HG03066 (cell line): ENCODE results near the gene DACH1.
"Not testable (repeated sequence)": the region's sequence is repeated elsewhere in the genome, so short reads cannot be mapped to it uniquely, and the experiment has no call there.

ENCODE experiments used
- ATAC-seq: cut with Tn5 transposase; IDR thresholded peaks from one replicate; pipeline ENCODE4 v1.9.1; 2021; ENCODE audit warnings: low read depth; ENCODE audit not compliant: unreplicated experiment

Gene DACH1

GRCh38 chr13:71785361-71785760 is 81.6 kb downstream of the DACH1 start:
- no peak for ATAC-seq

- ATAC-seq: no peak
Measured at GRCh38 chr13:71780546-71780945, 86.5 kb downstream of the DACH1 start.

- not testable (repeated sequence) for ATAC-seq
Measured at GRCh38 chr13:71778998-71779397, 88.0 kb downstream of the DACH1 start.

- ATAC-seq: no peak
Measured at GRCh38 chr13:71775966-71776365, 91.0 kb downstream of the DACH1 start.

- ATAC-seq: no peak
Measured at GRCh38 chr13:71774863-71775262, 92.1 kb downstream of the DACH1 start.

GRCh38 chr13:71773531-71773930 is 93.5 kb downstream of the DACH1 start:
- no peak for ATAC-seq

- no peak for ATAC-seq
Measured at GRCh38 chr13:71772361-71772760, 94.6 kb downstream of the DACH1 start.

- no peak for ATAC-seq
Measured at GRCh38 chr13:71771144-71771543, 95.9 kb downstream of the DACH1 start.

GRCh38 chr13:71770710-71771109 is 96.3 kb downstream of the DACH1 start:
- no peak for ATAC-seq

- ATAC-seq: no peak
Measured at GRCh38 chr13:71768881-71769280, 98.1 kb downstream of the DACH1 start.

GRCh38 chr13:71759651-71760511 is 107.1 kb downstream of the DACH1 start:
- ATAC-seq: no peak

- no peak for ATAC-seq
Measured at GRCh38 chr13:71758828-71759227, 108.2 kb downstream of the DACH1 start.

GRCh38 chr13:71754407-71754974 is 112.5 kb downstream of the DACH1 start:
- ATAC-seq: no peak

- no peak for ATAC-seq
Measured at GRCh38 chr13:71752775-71753513, 114.1 kb downstream of the DACH1 start.

- no peak for ATAC-seq
Measured at GRCh38 chr13:71751073-71751472, 115.9 kb downstream of the DACH1 start.

GRCh38 chr13:71730267-71730666 is 136.7 kb downstream of the DACH1 start:
- no peak for ATAC-seq

GRCh38 chr13:71729441-71729840 is 137.6 kb downstream of the DACH1 start:
- no peak for ATAC-seq

GRCh38 chr13:71727662-71728061 is 139.3 kb downstream of the DACH1 start:
- no peak for ATAC-seq

- ATAC-seq: no peak
Measured at GRCh38 chr13:71727042-71727441, 140.0 kb downstream of the DACH1 start.

- no peak for ATAC-seq
Measured at GRCh38 chr13:71722206-71722605, 144.8 kb downstream of the DACH1 start.

- ATAC-seq: no peak
Measured at GRCh38 chr13:71721104-71721503, 145.9 kb downstream of the DACH1 start.
